ENCODE results near the gene RPS6KA2.

The RPS6KA2 gene

DNA sequence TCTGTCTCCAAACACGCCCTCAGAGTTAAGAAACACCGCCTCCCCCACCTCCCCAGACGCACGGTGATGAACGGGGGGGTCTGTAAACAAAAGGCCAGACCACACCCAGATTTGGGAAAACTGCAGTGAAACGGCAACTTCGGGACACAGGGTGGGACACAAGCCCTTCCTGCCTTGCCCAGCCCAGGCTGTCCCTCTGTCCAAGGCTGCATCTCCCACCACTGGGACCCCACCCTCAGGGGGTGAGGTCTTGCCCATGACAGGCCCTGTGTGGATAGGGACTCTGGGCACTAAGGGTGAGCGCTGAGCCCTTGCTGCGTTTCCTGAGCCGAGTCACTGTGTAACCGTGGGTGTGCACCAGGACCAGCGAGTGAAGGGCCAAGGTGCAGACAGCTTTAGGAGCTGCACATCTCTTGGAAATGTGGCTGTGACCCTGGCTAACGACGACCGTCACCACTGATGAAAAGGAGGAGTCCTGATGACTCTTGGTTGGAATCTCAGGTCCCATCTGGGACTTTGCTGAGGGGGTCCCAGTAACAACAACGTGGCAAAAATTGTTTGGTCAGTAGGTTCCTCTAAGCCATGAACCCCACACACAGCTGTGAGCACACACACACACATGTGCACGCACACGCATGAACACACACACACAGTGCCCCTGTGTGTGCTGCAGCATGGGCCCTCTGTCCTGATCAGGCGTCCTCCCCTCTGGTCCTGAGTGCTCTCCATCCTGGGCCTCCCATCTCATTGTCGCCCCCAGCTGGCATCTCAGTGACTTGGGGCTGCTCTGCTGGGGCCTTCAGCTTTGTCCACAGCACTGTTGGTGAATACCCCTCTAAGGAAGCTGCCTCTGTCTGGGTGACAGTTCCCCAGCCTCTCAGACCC, 141.2 kb downstream of the RPS6KA2 start:
- no peak for DNase-seq (ENCODE audit: low spot score)

DNA sequence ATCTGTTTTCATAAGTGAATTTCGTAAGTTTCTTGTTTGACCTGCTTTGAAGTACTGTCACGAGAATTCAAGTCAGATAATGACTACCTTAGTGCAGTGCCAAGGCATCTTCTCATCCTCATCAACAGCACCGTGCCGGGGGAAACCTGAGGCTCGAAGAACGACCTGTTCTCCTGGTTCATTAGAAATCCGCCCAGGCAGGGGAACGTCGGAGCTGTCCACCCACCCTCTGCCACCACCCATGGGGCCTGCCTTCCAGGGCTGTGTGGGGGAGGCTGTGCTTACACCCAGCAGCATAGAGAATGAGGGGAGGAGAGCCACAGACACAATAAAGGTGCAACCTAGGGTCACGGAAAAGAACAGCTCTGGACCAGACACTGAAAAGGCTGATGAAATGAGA, 142.2 kb downstream of the RPS6KA2 start:
- DNase-seq (ENCODE audit: low spot score) = no peak

DNA sequence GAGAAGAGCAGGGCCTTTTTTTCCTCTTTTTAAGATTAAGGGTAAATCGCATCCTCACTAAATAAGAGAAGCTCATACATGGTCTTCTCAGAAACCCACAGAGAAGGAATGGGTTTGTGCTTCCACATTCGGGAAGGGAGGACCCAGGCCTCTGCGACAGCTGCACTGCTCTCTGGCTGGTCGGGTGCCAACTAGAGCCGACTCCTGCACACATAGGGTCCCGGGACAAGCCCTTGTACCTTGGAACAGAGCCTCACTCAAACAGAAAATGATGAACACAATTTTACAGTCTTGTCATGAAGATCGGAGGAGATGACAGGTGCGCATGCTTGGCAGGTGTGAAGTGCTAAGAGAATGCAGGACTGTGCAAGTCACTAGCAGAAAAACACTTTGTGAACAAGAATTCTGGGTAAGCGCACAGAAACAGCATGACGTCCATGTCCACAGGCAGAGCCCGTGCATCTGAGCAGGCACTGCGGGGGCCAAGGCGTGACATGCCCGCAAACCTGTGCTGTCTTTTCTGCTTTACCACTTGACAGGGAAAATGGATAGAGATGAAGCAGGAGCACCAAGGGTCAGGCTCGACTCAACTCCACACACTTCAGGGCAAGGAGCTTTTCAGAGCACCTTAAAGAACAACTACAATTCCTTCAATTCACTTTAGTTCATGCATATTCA, 143.3 kb downstream of the RPS6KA2 start:
- DNase-seq (ENCODE audit: low spot score) = no peak

DNA sequence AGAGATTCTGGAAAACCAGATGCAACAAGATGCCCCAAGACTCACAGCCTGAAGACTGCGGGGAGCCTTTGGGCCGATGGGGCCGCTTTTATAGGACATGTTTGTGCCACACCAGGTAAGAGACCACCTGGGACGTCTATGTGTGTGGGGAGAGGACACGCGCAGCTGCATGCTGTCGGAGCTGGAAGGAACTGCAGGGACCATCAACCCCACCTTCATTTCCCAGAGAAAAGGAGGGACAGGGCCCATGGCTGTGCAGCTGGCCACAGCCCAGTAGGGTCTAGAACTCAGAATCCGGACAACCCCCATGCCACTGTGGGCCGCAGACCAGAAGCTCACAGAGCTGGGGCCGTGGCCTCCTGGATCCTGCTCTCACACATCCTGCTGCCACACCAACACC, 144.0 kb downstream of the RPS6KA2 start:
- DNase-seq (ENCODE audit: low spot score) = no peak

DNA sequence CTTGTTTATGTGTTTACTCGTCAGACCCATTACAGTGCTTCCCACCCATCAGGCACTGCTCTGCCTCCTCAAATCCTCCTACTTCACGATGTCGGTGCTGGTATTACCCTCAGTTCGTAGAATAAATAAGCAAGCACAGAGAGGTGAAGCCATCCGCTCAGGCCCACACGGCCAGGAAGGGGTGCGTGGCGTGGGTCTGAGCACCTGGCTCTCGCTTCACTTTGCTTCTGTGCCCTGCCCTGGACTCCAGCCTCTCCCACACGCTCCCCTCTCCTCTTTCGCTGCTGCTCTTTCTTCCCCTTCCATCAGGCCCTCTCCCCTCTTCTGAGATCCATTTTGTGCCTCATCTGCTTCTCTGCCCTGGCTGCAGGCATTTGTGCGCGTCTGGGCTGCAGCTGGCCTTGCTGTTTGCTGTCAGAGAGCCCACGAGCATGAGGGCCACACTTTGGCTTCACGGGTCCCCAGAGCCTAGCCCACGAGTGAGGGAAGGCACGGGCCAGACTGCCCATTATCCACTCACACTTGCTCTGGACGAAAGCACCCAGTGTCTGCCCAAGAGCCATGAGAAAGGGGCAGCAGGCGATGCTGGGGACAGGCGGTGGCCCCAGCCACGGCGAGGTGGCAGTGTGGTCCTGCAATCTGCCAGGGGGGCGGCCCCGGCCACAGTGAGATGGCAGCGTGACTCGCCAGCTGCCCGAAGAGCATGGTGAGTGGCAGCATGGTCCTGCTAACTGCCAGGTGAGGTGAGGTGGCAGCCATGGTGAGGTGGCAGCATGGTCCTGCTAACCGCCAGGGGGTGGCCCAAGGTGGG, 148.1 kb downstream of the RPS6KA2 start:
- no peak for DNase-seq (ENCODE audit: low spot score)

DNA sequence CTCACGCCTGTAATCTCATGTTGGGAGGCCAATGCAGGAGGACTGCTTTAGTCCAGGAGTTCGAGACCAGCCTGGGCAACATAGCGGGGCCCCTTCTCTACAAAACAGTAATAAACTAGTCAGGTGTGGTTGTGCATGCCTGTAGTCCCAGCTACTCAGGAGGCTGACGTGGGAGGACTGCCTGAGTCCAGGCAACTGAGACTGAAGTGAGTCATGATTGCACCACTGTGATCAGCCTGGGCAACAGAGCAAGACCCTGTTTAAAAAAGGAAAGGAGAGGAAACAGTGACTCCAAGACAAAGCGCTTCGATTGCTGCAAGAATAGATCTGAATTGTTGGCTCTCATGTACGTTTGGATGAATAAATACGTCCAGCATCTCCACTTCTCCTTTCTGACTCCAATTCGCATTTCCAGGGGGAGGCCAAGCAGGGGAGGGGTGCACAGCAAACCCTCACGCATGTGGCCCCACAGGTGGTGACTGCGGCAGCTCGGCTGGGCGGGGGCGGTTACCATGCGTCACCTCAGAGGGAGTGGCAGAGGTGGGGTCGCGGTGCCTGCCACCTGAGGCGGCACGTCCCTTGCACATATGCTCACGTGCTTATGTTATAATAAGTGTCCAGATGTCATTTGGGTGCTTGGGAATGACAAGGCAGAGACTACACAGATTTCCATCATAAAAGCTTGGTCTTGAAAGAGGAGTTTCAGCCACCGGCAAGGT, 149.2 kb downstream of the RPS6KA2 start:
- no peak for DNase-seq (ENCODE audit: low spot score)

DNA sequence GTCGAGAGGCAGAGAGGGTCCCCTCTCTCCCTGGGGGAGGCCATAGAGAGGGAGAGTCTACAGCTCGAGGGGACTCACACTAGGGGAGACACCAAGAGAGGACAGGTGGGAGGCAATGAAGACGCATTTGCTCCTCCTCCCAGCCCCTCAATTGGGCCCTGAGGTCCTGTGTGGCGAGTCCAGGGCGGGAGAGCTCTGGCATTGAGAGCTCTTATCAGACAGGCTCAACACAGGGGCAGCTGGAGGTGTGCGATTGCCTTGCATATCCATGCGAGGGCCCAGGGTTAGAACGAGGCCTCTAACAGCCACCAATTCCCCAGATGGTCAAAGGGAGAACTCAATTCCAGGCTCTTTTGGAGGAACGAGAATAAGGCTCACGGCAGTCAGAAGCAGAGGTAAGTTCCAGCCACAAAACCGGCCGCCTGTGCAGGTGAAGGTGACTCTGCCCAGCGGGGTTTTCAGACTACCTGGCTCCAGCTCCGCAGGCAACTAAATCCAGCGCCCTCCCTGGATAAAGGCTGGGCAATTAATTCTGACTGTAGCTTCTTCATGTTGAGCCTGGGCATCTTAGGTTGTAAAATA, 150.3 kb downstream of the RPS6KA2 start:
- no peak for DNase-seq (ENCODE audit: low spot score)

DNA sequence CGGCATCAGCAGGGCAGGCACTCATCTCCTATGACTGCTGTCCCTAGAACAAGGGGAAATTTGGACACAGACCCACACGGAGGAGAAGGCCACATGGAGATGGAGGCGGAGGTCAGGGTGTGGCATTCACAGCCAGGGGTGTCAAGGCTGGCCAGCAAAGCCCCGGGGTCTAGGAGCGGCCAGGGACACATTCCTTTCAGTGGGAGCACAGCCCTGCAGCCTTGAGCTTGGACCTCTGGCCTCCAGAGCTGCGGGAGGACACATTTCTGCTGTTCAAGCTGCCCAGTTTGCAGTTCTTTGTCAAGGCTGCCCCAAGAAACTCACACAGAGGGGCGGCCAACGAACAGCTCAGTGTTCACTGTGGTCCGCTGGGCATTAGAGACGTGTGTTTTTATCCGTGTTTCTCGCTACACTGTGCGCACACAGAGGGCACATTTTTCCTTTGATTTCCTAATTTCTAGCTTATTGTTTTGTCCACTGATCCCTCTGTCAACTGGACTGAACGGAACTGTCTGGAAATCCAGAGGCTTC, 150.9 kb downstream of the RPS6KA2 start:
- DNase-seq (ENCODE audit: low spot score) = no peak

DNA sequence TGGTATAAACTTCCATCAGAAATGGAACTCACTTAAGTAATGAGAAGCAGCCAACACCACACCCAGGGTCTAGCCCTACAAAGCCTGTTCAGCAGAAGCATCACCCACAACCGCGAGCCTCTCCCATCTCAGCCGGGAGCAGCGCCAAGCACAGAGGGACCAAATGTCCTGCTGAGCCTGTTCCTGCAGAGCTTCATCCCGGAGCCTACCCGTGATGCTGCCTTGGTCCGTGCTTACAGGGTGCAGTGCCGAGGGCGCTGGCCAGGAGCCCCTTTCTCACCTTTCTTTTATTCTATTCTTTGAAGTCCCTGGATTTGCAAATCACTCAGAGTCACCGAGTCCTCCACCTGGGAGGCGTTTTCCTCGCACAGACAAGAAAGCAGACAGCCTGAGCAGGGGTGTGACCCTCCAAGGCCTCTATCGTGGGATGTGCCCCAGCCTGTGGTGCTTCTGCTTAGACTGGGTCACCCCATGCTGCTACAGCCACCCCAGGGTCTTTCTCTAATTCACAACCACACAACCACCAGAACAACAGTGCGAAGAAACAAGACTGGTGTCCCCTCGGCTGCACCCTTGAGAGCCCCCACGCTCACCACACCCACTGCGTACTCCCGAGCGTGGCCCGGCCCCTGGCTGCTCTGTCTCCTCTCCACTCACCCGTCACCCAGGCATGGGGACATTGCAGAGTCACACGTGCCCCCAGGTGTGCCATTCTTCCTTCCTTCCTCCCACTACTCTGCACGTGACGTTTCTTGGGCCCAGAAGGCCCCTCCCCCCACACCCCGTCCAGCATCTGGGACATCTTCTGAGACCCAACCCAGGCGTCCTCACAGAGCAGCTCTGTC, 152.1 kb downstream of the RPS6KA2 start:
- DNase-seq (ENCODE audit: low spot score) = no peak

DNA sequence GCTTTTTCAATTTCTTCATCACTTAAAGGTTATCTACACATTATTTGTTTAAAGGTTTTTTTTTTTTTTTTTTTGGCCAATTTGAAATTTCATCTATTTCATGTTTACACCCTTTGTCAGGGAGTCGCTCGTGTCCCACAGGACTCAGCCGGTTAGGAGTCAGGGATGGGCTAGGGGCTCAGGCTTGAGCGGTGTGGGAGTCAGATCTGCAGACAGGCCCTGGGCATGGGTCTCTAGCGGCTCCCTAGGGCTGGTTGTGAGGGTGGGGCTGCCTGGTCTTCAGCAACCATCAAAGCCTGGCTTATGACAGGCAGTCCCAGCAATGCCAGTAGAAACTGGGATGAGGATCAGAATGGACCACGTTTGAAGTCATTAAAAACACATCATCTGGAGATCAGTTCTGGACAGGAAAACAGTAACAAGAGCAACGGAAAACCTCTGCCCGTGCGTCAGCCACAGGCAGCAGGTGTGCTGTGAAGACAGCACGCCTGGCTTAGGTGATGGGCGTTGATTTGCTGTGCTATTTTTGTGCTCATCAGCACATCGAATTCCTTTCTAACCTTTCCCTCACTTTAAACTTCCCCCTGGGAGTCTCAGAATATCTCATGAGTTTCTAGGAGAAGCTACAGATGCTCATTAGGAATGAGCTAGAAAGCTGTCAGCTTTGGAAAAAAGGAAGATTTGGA, 153.0 kb downstream of the RPS6KA2 start:
- DNase-seq (ENCODE audit: low spot score) = no peak

DNA sequence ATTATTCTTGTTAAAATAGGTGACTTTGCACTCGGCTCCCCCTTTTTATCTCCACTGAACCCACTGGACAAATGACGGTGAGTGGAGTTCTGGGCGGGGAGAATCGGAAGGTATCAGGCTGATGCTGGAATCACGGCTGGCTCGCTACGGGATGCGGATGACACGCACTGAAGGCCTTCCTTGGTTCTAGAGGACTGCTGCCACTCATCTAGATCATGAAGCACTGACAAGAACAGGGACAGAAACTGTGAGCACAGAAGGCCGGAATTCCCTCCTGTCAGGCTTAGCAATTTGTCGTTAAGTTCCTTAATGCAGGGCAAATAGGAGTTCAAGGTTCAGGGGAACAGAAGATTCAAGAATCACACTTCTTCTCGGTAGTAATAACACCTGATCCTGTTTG, 154.4 kb downstream of the RPS6KA2 start:
- no peak for DNase-seq (ENCODE audit: low spot score)

DNA sequence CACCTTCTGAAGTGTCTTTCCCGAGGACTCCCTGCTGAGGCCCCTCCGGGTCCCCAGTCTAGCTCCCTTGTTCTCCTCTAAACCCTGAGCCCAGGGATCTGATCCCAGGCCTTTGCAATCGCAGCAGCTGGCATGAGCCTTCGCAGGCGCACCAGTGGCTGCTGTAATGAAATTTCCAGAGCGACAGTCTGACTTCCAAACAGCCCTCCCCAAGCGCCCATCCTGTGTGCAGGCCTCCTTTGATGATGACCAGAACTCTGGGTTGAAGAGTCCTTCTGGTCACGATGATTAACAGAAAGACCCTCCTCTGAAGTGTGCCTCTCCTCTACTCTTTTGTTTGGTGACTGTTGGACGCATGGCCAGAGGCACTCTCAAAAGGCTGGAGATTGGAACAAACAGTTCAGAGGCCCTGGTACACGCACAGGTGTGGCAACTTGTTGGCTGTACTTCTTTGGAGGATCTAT, 155.2 kb downstream of the RPS6KA2 start:
- no peak for DNase-seq (ENCODE audit: low spot score)

DNA sequence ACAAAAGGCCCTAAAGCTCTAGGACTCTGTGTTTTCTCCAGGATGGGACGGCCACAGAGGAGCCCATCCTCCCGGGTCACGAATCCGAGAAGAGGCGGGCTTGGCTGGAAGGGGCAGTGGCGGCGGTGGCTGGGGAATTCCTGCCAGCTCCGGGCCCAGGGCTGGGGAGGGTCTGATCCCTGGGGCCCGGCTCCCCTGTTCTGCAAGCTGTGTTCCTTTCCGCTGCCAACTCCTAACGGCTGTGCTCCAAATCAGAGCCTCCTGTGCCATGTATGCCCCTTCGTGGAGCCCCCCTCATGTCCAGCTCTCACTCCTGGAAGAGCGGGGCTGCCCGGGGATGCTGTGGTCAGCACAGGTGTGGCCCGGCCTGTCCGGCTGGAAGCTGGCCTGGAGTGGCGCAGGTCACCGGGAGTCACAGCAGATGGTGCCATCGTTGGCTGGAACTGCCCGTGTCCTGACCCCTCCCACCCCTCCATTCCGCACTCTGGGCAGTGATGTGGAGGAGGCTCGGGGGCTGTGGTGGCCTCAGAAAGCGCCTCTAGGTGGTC, 156.1 kb downstream of the RPS6KA2 start:
- no peak for DNase-seq (ENCODE audit: low spot score)

DNA sequence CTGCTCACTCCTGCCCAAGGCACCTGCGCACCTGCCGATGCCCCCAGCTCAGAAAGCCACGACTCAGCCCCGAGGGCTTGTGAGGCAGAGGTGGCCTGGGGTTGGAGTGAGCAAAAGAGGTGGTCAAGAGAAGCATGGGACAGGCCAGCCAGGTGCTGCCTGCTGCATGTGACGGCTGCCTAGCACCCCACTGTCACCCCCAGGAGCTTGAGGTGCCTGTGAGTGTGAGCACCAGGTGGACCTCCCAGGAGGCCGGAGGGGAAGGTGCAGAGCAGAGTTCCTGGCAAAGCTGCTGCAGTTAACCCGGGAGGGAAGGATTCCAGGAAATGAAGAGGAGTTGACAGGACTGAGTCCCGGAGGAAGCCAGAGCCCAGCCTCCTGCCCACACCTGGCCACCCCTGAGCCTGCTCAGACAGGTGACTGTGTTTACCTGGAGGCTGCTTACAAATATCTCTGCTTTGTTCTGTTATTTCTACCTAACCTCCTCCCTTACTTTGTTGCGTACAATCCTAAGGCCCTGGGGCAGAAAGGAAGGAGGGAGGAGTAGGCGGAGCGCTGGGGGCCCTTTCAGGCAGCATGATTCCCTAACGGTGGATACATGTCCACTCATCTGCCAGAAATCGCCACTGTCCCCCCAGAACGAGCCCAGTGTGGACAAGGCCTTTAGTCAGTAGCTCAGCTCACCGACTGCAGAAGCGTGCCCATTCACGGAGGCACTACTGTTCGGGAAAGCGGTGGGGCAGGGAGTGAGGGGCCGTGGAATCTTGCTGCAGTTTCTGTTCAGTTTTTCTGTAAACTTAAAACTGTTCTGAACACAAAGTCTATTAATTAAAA, 156.8 kb downstream of the RPS6KA2 start:
- DNase-seq (ENCODE audit: low spot score) = no peak

DNA sequence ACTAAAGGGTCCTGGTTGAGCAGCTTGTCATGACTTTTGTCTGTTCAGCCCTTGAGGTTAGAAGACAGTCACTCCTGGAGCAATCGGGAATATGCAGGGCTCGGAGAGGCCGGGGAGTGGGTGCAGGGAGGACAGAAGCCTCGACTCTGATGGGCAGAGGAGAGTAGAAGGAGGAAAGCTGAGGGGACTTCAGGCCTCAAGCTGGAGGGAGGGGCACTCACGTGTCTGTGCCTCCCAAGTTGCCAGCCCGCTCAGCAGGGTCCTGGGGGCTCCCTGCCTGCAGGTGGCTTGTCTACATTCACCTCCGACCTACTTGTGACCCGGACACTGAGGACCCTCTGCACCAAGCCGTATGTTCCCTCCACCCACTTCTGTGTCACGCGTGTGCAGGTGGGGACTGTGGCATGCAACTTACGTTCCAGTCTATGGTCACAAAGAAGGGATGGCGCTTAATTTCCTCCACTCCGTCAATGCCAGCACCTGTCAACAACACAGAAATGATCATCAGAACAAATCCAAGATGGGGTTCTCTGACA, 157.6 kb downstream of the RPS6KA2 start:
- no peak for DNase-seq (ENCODE audit: low spot score)

DNA sequence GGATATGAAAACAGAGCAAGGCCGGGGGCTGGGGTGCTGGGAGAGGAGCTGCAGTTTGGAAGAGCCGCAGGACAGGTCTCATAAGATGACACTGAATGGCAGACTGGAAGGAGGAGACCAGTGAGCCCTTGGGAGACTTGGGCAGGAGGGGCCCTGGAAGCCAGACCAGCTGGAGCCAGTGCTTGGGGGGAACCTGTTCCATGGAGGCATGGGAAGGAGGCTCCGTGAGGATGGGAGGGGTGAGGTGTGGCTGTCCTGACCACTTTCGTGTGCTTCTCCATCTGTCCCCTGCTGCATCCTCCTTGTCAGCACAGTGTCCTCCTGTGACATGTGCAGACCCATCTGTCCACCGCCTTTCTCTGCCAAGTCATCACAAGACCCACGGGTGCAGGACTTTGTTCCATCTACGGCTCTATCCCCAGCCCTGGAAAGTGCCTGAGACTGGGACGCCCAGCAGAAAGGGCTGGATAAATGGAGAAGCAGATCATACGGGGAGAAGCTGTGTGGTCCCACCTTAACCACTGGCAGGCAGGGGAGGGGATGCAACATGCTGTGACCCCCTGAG, 159.5 kb downstream of the RPS6KA2 start:
- no peak for DNase-seq (ENCODE audit: low spot score)

DNA sequence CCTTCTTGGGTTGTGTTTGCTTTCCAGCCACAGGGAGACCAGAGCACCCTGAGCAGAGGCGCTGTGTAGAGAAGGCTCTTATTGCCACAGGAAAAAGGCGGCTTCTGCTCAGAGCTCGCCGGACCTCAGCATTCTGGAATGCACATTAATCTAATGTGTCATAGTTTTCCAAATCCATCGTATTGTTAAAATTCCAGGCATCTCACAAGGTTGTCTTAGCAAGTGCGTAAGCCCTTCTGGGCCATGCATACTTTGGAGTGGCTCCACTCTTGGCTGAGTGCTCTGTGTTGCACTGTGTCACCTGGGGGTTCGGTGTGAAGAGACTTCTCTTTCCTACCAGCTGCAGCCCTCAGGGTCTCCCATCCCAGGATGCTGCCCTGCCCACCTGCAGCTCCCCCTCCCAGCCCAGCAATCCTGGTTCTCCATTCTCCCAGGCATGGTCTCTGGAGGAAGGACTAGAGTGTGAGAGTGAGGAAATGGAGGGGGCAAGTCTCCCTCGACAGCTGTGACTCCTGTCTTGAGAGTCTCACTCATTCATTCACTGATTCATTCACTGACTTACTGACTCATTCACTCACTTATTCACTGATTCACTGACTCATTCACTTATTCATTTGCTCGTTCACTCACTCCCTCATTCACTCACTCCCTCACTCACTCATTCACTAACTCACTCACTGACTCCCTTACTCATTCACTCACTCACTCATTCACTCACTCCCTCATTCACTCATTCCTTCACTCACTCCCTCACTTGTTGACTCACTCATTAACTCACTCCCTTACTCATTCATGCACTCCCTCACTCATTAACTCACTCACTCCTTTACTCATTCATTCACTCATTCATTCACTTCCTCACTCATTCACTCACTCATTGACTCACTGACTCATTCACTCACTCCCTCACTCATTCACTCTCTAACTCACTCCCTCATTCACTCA, 160.6 kb downstream of the RPS6KA2 start:
- no peak for DNase-seq (ENCODE audit: low spot score)

All from NAMALWA (cell line).